ENCODE data around the gene DLL4. TPM values are rescaled to one million over a fixed set of nuclear protein-coding genes. Genes with fewer than 3 reads are reported as not detected.
"Not testable (repeated sequence)": the region's sequence is repeated elsewhere in the genome, so short reads cannot be mapped to it uniquely, and the experiment has no call there.

DLL4 gene
- total and polyA plus RNA-seq, 10 of the 15 experiments (the other 5 are each of a cell fraction or from before 2014, with no cell fraction given), result 0.04 to 0.16 (median 0.09) TPM; not detected in 6

- 59% methylated on average over 8 of the region's 8 CpGs for WGBS (ENCODE audit: insufficient coverage, insufficient replicate concordance, low lambda C conversion rate, missing lambda C conversion rate)
- not testable (repeated sequence) for DNase-seq (ENCODE audit: low read depth, low spot score)
Measured at GRCh38 chr15:40954158-40954848, 25.2 kb downstream of the DLL4 start.

GRCh38 chr15:40955141-40955903, 26.2 kb downstream of the DLL4 start:
- RAD21 ChIA-PET (ENCODE audit: unreplicated experiment), result no interaction called here
- no peaks in the 10 kb centered on the region for H3K79me2 ChIP-seq (ENCODE audit: control insufficient read depth, insufficient read depth, low read length)
- no peaks in the 10 kb centered on the region for H3K9me3 ChIP-seq (replicated peaks; ENCODE audit: control insufficient read depth, insufficient read depth, low read length)
- H3K36me3 ChIP-seq (ENCODE audit: control insufficient read depth in 2 of 2, insufficient read depth in 2 of 2, low read length in 1 of 2), result no peaks in the 10 kb centered on the region
- H3K4me1 ChIP-seq (ENCODE audit: control insufficient read depth, insufficient read depth, low read length), result peaks cover 7% of the 10 kb centered on the region
- WGBS (ENCODE audit: insufficient coverage, insufficient replicate concordance, low lambda C conversion rate, missing lambda C conversion rate), result 79% methylated on average over 20 of the region's 20 CpGs
- DNase-seq (ENCODE audit: low read depth, low spot score) (no peak), FAIRE-seq (no peak), ATAC-seq (no peak)
- no TSS peak for BruUV-seq (replicated peaks)
- no peak overlapping the region for H3K27ac ChIP-seq (ENCODE audit: control insufficient read depth, insufficient read depth)
- H3K4me2 ChIP-seq (ENCODE audit: control insufficient read depth, insufficient read depth), result no peak overlapping the region
- H4K20me1 ChIP-seq (ENCODE audit: control insufficient read depth, insufficient read depth), result no peaks in the 10 kb centered on the region
- in situ Hi-C loops (cut with MboI) (no loop called here), intact Hi-C loops (cut with micrococcal nuclease; ENCODE audit: unreplicated experiment) (no loop called here)
- no peak overlapping the region for H3K4me3 ChIP-seq
- POLR2A ChIA-PET, result no interaction called here
- H3K9ac ChIP-seq (ENCODE audit: control insufficient read depth, insufficient read depth, low read length), result no peak overlapping the region
- TF ChIP-seq IRF4 (IDR thresholded peaks at IDR 0.05; ENCODE audit: low read depth, low read length) (no peak), POLR2A (IDR thresholded peaks at IDR 0.05; ENCODE audit: low read depth, low read length) (peak; percentile 23; the same call in 1 of the 2 replicates)
- no peaks in the 10 kb centered on the region for H3K27me3 ChIP-seq (replicated peaks in 1 of 2; ENCODE audit: control insufficient read depth in 2 of 2, insufficient read depth in 2 of 2, low read length in 1 of 2)
- CTCF ChIA-PET, result interaction anchor here (0.8 to 4.3 kb wide), 3 partner anchors 9 to 35 kb away, joined by 3 to 37 read pairs (median 3); no protein-coding TSS in a partner anchor
- no peak overlapping the region for H2AFZ ChIP-seq (ENCODE audit: control insufficient read depth, low read depth, low read length)
- SMC1A ChIA-PET (ENCODE audit: uncharacterized antibody, unreplicated experiment), result no interaction called here

More at GRCh38 chr15:40954158-40954848, 25.2 kb downstream of the DLL4 start:
- Histone ChIP-seq H3K4me3 (peak overlapping the region; percentile 73; the same call in 1 of the 2 replicates), H3K4me2 (ENCODE audit: control insufficient read depth, insufficient read depth) (peak overlapping the region; percentile 98; the same call in 1 of the 2 replicates)
- BruUV-seq (replicated peaks); ATAC-seq; H3K27ac ChIP-seq (ENCODE audit: control insufficient read depth, insufficient read depth); H4K20me1 ChIP-seq (ENCODE audit: control insufficient read depth, insufficient read depth); H3K36me3 ChIP-seq (ENCODE audit: control insufficient read depth in 2 of 2, insufficient read depth in 2 of 2, low read length in 1 of 2); intact Hi-C loops (cut with micrococcal nuclease; ENCODE audit: unreplicated experiment); H3K9me3 ChIP-seq (replicated peaks; ENCODE audit: control insufficient read depth, insufficient read depth, low read length); H2AFZ ChIP-seq (ENCODE audit: control insufficient read depth, low read depth, low read length); H3K4me1 ChIP-seq (ENCODE audit: control insufficient read depth, insufficient read depth, low read length); in situ Hi-C loops (cut with MboI); H3K9ac ChIP-seq (ENCODE audit: control insufficient read depth, insufficient read depth, low read length); H3K27me3 ChIP-seq (replicated peaks in 1 of 2; ENCODE audit: control insufficient read depth in 2 of 2, insufficient read depth in 2 of 2, low read length in 1 of 2); H3K79me2 ChIP-seq (ENCODE audit: control insufficient read depth, insufficient read depth, low read length): not testable (repeated sequence)
- ChIA-PET RAD21 (ENCODE audit: unreplicated experiment) (interaction anchor here (1.0 kb wide), 1 partner anchor 114 kb away, joined by 3 read pairs; no protein-coding TSS in a partner anchor), SMC1A (ENCODE audit: uncharacterized antibody, unreplicated experiment) (interaction anchor here (0.8 to 1.1 kb wide), 2 partner anchors 9 to 28 kb away, joined by 3 read pairs; no protein-coding TSS in a partner anchor), POLR2A (interaction anchor here (0.7 to 0.8 kb wide), 2 partner anchors 49 to 383 kb away, joined by 3 to 4 read pairs; no protein-coding TSS in a partner anchor), CTCF (interaction anchor here (1.1 to 4.3 kb wide), 4 partner anchors 11 to 34 kb away, joined by 3 to 37 read pairs (median 6); no protein-coding TSS in a partner anchor)
- FAIRE-seq, result peak; percentile 7

Measured in GM12878 (cell line).